ENCODE results near the gene POC5. TPM values are rescaled to one million over a fixed set of nuclear protein-coding genes. Genes with fewer than 3 reads are reported as not detected.
"Not testable (repeated sequence)": the region's sequence is repeated elsewhere in the genome, so short reads cannot be mapped to it uniquely, and the experiment has no call there.

Gene POC5
- total and polyA plus RNA-seq, 4 experiments from 2014 or later: 14.1 to 20.0 (median 14.9) TPM

DNA sequence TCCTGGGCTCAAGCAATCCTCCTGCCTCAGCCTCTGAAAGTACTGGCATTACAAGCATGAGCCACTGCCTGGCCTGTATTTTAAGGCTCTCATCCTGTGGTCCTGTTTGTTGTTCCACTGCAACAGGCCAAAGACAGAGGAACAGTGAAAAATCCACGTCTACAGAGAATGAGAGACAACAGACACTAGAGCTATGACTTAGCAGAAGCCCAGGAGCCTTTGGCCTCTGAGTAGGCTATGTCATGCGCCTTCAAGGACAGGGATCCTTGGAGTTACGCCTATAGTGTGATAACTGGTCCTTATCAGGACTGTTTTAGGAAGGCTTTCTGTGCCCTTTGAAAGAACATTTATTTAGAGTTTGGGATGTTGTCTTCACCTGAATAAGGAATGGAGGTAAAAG lies 10.5 kb downstream of the POC5 start:
- no peak for DNase-seq
- no peaks in the 10 kb centered on the region for H3K27me3 ChIP-seq (ENCODE audit: insufficient read depth, low read length)
- Mint-ChIP-seq H3K27me3 (no peaks in the 10 kb centered on the region), H3K27ac (peak overlapping the region in 1 of 7 donors; percentile 23), H3K4me3 (no peak overlapping the region), H3K9me3 (no peaks in the 10 kb centered on the region), H3K36me3 (peaks cover 33 to 61% of the 10 kb centered on the region in 2 donors), H3K4me1 (peaks cover 7 to 12% (median 11%) of the 10 kb centered on the region in 4 donors)
- POLR2A ChIA-PET (ENCODE audit: partially characterized antibody): interaction anchor here (1.3 kb wide), 1 partner anchor 11 kb away, joined by 3 read pairs; the partner anchor contains the start of gene POC5
- peaks cover 17% of the 10 kb centered on the region for H3K36me3 ChIP-seq (ENCODE audit: insufficient read depth, low read length)
- H3K27ac ChIP-seq (ENCODE audit: low read depth, low read length): no peak overlapping the region
- no peaks in the 10 kb centered on the region for H3K9me3 ChIP-seq (ENCODE audit: control insufficient read depth in 1 of 2, low read length in 2 of 2)
- CTCF ChIA-PET (ENCODE audit: partially characterized antibody): no interaction called here
- H3K4me1 ChIP-seq (ENCODE audit: insufficient read depth, low read length): peaks cover 3% of the 10 kb centered on the region
- intact Hi-C loops (cut with micrococcal nuclease): no loop called here
- no peak overlapping the region for H3K4me3 ChIP-seq (ENCODE audit: low read length in 2 of 2)

DNA sequence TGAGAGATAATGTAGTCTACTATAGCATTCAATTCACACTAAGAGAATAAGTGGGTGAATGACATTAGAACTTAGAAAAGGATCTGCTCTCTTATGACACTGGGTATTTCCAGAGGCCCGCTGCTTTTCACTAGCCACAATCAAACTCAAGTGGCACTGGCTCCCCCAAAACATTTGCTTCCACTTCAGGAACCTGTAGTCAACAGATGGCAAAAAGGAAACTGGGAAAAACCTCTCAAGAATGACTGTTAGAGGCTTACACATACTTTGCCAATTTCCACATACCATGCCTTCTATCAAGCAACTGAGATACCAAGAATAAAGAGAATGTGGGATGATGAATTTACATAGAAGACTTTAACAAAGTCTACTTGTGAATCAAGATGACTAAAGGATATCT lies 11.2 kb downstream of the POC5 start:
- Histone ChIP-seq H3K9me3 (ENCODE audit: control insufficient read depth in 1 of 2, low read length in 2 of 2) (no peaks in the 10 kb centered on the region), H3K4me1 (ENCODE audit: insufficient read depth, low read length) (no peaks in the 10 kb centered on the region), H3K4me3 (ENCODE audit: low read length in 2 of 2) (no peak overlapping the region), H3K36me3 (ENCODE audit: insufficient read depth, low read length) (peaks cover 18% of the 10 kb centered on the region), H3K27me3 (ENCODE audit: insufficient read depth, low read length) (no peaks in the 10 kb centered on the region), H3K27ac (ENCODE audit: low read depth, low read length) (no peak overlapping the region)
- Mint-ChIP-seq H3K36me3 (peaks cover 32 to 61% of the 10 kb centered on the region in 2 donors), H3K4me3 (no peak overlapping the region), H3K4me1 (peaks cover 7 to 12% (median 8%) of the 10 kb centered on the region in 4 donors), H3K27me3 (no peaks in the 10 kb centered on the region), H3K27ac (peak overlapping the region in 3 of 7 donors; percentile 24 to 44 (median 35)), H3K9me3 (no peaks in the 10 kb centered on the region)
- CTCF ChIA-PET (ENCODE audit: partially characterized antibody): no interaction called here
- POLR2A ChIA-PET (ENCODE audit: partially characterized antibody): interaction anchor here (1.3 kb wide), 1 partner anchor 12 kb away, joined by 3 read pairs; the partner anchor contains the start of gene POC5
- DNase-seq: no peak
- intact Hi-C loops (cut with micrococcal nuclease): no loop called here

DNA sequence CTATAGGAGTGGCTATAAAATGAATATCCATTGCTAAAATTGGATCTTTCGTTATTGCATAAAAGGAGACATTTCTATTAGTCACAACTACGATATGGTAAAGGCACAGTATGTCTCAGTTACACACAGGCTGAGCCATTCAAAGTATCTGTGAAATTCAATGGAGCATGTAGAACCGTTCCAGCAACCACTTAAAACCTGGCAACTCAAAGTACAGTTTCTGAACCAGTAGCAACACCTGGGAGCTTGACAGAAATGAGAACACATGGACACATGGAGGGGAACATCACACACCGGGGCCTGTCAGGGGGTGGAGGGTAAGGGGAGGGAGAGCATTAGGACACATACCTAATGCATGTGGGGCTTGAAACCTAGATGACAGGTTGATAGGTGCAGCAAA lies 15.4 kb downstream of the POC5 start:
- peaks cover 18% of the 10 kb centered on the region for H3K36me3 ChIP-seq (ENCODE audit: insufficient read depth, low read length)
- CTCF ChIA-PET (ENCODE audit: partially characterized antibody): no interaction called here
- no peaks in the 10 kb centered on the region for H3K27me3 ChIP-seq (ENCODE audit: insufficient read depth, low read length)
- H3K4me1 ChIP-seq (ENCODE audit: insufficient read depth, low read length): no peaks in the 10 kb centered on the region
- Mint-ChIP-seq H3K36me3 (peaks cover 36 to 50% of the 10 kb centered on the region in 2 donors), H3K27ac (peak overlapping the region in 1 of 7 donors; percentile 36), H3K4me1 (peaks cover 4 to 14% (median 11%) of the 10 kb centered on the region in 4 donors), H3K4me3 (no peak overlapping the region), H3K27me3 (no peaks in the 10 kb centered on the region), H3K9me3 (no peaks in the 10 kb centered on the region)
- H3K27ac ChIP-seq (ENCODE audit: low read depth, low read length): no peak overlapping the region
- POLR2A ChIA-PET (ENCODE audit: partially characterized antibody): no interaction called here
- intact Hi-C loops (cut with micrococcal nuclease): no loop called here
- H3K9me3 ChIP-seq (ENCODE audit: control insufficient read depth in 1 of 2, low read length in 2 of 2): no peaks in the 10 kb centered on the region
- no peak overlapping the region for H3K4me3 ChIP-seq (ENCODE audit: low read length in 2 of 2)
- DNase-seq: no peak

DNA sequence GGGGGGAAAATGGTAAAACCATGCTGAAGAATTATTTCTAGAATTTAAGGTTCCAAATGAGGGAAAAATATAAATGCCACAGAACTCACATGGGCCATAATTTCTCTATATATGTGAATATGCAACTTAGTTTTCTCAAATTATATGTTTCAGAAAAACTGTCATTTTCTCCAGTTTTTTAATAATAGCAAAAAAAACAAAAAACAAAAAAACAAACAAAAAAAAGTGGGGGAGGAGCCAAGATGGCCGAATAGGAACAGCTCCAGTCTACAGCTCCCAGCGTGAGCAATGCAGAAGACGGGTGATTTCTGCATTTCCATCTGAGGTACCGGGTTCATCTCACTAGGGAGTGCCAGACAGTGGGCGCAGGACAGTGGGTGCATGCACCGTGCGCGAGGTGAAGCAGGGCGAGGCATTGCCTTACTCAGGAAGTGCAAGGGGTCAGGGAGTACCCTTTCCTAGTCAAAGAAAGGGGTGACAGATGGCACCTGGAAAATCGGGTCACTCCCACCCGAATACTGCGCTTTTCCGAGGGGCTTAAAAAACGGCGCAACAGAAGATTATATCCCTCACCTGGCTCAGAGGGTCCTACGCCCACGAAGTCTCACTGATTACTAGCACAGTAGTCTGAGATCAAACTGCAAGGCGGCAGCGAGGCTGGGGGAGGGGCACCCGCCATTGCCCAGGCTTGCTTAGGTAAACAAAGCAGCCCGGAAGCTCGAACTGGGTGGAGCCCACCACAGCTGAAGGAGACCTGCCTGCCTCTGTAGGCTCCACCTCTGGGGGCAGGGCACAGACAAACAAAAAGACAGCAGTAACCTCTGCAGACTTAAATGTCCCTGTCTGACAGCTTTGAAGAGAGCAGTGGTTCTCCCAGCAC lies 21.5 kb downstream of the POC5 start:
- DNase-seq; H3K9me3 Mint-ChIP-seq; POLR2A ChIA-PET (ENCODE audit: partially characterized antibody); H3K4me3 Mint-ChIP-seq; H3K27me3 ChIP-seq (ENCODE audit: insufficient read depth, low read length); H3K27ac ChIP-seq (ENCODE audit: low read depth, low read length); H3K4me1 ChIP-seq (ENCODE audit: insufficient read depth, low read length); H3K4me3 ChIP-seq (ENCODE audit: low read length in 2 of 2); H3K27me3 Mint-ChIP-seq; H3K9me3 ChIP-seq (ENCODE audit: control insufficient read depth in 1 of 2, low read length in 2 of 2); intact Hi-C loops (cut with micrococcal nuclease); H3K4me1 Mint-ChIP-seq; H3K36me3 ChIP-seq (ENCODE audit: insufficient read depth, low read length); H3K27ac Mint-ChIP-seq; CTCF ChIA-PET (ENCODE audit: partially characterized antibody): not testable (repeated sequence)
- peaks cover 33 to 47% of the 10 kb centered on the region in 2 donors for H3K36me3 Mint-ChIP-seq

DNA sequence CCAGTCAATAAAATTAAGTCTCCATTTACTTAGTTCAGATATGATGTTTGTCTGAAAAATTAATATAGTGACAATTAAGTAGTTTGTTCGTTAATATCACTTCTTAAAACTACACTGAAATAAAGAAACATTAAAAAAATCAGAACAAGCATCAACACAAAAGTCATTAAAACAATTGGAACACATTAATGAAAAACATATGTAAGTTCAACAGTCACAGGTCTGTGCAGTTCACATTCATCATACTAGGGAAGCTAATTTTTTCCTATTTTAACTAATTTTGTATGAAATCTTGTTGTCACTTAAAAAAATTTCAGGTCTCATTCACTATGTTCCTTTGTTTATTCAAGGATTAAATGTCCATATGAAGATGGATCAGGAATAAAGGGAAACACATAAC lies 22.5 kb downstream of the POC5 start:
- Mint-ChIP-seq H3K27ac (peak overlapping the region in 1 of 7 donors; percentile 6), H3K4me3 (no peak overlapping the region), H3K9me3 (no peaks in the 10 kb centered on the region), H3K27me3 (no peaks in the 10 kb centered on the region), H3K4me1 (peaks cover 5 to 12% (median 7%) of the 10 kb centered on the region in 4 donors), H3K36me3 (peaks cover 35 to 49% of the 10 kb centered on the region in 2 donors)
- CTCF ChIA-PET (ENCODE audit: partially characterized antibody): no interaction called here
- intact Hi-C loops (cut with micrococcal nuclease): no loop called here
- Histone ChIP-seq H3K36me3 (ENCODE audit: insufficient read depth, low read length) (peaks cover 16% of the 10 kb centered on the region), H3K4me1 (ENCODE audit: insufficient read depth, low read length) (no peaks in the 10 kb centered on the region), H3K4me3 (ENCODE audit: low read length in 2 of 2) (no peak overlapping the region), H3K27me3 (ENCODE audit: insufficient read depth, low read length) (no peaks in the 10 kb centered on the region), H3K9me3 (ENCODE audit: control insufficient read depth in 1 of 2, low read length in 2 of 2) (no peaks in the 10 kb centered on the region), H3K27ac (ENCODE audit: low read depth, low read length) (no peak overlapping the region)
- DNase-seq: no peak
- POLR2A ChIA-PET (ENCODE audit: partially characterized antibody): no interaction called here

DNA sequence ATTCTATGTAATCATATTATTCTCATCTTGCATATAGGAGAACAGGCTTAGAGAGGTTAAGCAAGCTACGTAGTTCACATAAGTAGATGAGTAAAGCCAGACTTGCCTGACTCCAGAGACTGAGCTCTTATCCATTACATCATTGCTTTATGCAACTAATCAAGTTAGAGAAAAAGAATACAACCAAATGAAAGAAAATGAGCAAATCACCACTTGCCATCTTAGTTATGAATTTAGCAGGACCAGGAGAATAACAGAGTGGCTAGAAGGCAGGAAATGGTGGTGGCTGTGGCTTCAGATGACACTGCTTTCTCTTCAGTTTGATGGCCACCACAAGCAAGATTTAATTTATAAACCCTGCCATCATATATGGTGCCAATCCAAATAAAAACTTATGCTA lies 26.6 kb downstream of the POC5 start:
- peaks cover 2 to 5% (median 3%) of the 10 kb centered on the region in 4 donors for H3K4me1 Mint-ChIP-seq
- Histone ChIP-seq H3K36me3 (ENCODE audit: insufficient read depth, low read length) (peaks cover 35% of the 10 kb centered on the region), H3K4me3 (ENCODE audit: low read length in 2 of 2) (no peak overlapping the region), H3K27ac (ENCODE audit: low read depth, low read length) (no peak overlapping the region), H3K4me1 (ENCODE audit: insufficient read depth, low read length) (no peaks in the 10 kb centered on the region), H3K27me3 (ENCODE audit: insufficient read depth, low read length) (no peaks in the 10 kb centered on the region), H3K9me3 (ENCODE audit: control insufficient read depth in 1 of 2, low read length in 2 of 2) (no peaks in the 10 kb centered on the region)
- peaks cover 32 to 63% of the 10 kb centered on the region in 2 donors for H3K36me3 Mint-ChIP-seq
- ChIA-PET CTCF (ENCODE audit: partially characterized antibody) (interaction anchor here (0.8 to 1.6 kb wide), 4 partner anchors 8 to 454 kb away, joined by 3 to 5 read pairs (median 4); partner anchors contain the start of gene ANKRD31), POLR2A (ENCODE audit: partially characterized antibody) (no interaction called here)
- no peaks in the 10 kb centered on the region for H3K9me3 Mint-ChIP-seq
- H3K27ac Mint-ChIP-seq: no peak overlapping the region
- no peak for DNase-seq
- no peaks in the 10 kb centered on the region for H3K27me3 Mint-ChIP-seq
- intact Hi-C loops (cut with micrococcal nuclease): no loop called here
- no peak overlapping the region for H3K4me3 Mint-ChIP-seq

DNA sequence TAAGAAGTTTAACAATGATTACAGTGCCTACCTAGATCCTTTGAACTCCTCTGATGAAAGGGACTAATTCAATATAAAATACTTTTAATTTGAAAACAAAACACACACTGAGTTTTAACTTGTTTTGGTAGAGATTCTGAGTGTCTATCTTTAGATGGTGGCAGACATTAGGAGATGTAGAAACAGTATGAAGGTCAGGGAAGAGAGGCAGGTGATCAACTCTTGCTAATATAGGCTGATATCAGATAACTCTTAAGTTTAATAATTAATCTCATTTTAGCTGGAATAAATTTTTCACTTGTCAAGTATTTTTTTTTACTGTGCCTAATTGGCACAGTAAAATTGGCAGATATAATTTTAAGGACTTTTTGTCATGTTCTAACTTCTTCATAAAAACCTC lies 30.8 kb downstream of the POC5 start:
- no peak overlapping the region for H3K4me3 Mint-ChIP-seq
- POLR2A ChIA-PET (ENCODE audit: partially characterized antibody): no interaction called here
- Histone ChIP-seq H3K4me3 (ENCODE audit: low read length in 2 of 2) (no peak overlapping the region), H3K27me3 (ENCODE audit: insufficient read depth, low read length) (no peaks in the 10 kb centered on the region), H3K4me1 (ENCODE audit: insufficient read depth, low read length) (no peaks in the 10 kb centered on the region), H3K27ac (ENCODE audit: low read depth, low read length) (no peak overlapping the region), H3K36me3 (ENCODE audit: insufficient read depth, low read length) (peaks cover 34% of the 10 kb centered on the region), H3K9me3 (ENCODE audit: control insufficient read depth in 1 of 2, low read length in 2 of 2) (no peaks in the 10 kb centered on the region)
- peak overlapping the region in 2 of 7 donors; percentile 10 to 81 for H3K27ac Mint-ChIP-seq
- H3K9me3 Mint-ChIP-seq: peaks cover 0 to 1% (median 0%) of the 10 kb centered on the region in 8 donors
- peaks cover 16 to 49% of the 10 kb centered on the region in 2 donors for H3K36me3 Mint-ChIP-seq
- no peaks in the 10 kb centered on the region for H3K27me3 Mint-ChIP-seq
- no peak for DNase-seq
- H3K4me1 Mint-ChIP-seq: peaks cover 2 to 5% (median 3%) of the 10 kb centered on the region in 4 donors
- CTCF ChIA-PET (ENCODE audit: partially characterized antibody): interaction anchor here (0.8 kb wide), 1 partner anchor 449 kb away, joined by 3 read pairs; no protein-coding TSS in a partner anchor
- intact Hi-C loops (cut with micrococcal nuclease): no loop called here

All from CD4-positive, alpha-beta memory T cell (primary cell).